GM12872 (cell line): Measurements from ENCODE around the gene NCAPG.

Source experiments
- TF ChIP-seq, protein P1 (sequence below): IDR thresholded peaks from 3 replicates; pipeline ENCODE4 v1.5.1; 2011; ENCODE audit warnings: low read depth, mild to moderate bottlenecking, low read length, moderate library complexity; ENCODE audit not compliant: insufficient read depth

NCAPG gene

DNA sequence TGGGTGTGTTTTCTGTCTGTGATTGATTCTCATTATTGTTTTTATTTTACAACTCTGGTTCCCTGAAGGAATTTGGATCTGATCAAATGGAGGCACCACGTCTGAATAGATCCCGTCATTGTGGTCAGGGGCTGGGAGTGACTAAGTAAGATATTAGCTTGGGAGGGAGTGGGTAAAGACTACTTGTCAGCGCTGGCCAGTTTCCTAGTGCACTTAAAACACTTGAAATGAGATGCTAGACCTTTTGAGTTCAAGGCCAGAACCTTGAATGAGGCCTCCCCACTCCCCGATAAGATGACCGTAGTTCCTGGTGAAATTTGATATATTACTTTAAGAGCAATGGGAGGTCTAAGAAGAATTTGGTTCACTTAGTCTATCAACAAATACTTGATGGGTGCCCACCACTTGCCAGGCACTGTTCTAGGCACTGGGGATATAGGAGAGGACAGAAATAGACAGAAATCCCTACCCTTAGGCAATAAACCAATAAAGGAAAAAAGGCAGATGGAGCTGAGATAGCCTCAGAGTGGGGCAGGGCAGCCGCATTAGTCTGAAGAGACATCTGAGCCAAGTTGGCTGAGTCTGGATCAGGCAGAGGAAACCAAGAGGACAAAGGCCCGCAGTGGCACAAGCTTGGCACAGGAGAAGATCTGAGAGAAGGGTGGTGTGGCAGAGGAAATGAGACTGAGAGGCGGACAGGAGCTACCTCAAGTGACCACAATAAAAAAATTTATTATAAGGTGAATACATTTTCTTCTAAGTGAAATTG lies 41.2 kb upstream of the NCAPG start:
- TF ChIP-seq, protein P1, sequence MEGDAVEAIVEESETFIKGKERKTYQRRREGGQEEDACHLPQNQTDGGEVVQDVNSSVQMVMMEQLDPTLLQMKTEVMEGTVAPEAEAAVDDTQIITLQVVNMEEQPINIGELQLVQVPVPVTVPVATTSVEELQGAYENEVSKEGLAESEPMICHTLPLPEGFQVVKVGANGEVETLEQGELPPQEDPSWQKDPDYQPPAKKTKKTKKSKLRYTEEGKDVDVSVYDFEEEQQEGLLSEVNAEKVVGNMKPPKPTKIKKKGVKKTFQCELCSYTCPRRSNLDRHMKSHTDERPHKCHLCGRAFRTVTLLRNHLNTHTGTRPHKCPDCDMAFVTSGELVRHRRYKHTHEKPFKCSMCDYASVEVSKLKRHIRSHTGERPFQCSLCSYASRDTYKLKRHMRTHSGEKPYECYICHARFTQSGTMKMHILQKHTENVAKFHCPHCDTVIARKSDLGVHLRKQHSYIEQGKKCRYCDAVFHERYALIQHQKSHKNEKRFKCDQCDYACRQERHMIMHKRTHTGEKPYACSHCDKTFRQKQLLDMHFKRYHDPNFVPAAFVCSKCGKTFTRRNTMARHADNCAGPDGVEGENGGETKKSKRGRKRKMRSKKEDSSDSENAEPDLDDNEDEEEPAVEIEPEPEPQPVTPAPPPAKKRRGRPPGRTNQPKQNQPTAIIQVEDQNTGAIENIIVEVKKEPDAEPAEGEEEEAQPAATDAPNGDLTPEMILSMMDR = no peak

DNA sequence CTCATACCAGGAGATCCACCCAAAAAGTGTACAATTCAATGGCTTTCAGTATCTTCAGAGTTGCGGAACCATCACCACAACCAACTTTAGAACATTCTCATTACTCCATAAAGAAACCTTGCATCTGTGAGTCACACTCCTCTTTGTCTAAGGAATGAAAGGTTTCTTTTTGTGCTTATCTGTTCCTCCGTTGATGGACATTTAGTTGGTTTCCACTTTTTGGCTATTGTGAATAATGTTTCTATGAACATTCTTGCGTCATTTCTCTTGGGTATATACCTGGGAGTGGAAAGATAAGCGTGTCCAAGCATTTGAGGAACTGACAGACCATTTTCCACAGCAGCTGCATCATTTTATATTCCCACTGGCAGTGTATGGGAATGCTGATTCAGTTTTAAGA lies 39.9 kb upstream of the NCAPG start:
- TF ChIP-seq, protein P1 = no peak

DNA sequence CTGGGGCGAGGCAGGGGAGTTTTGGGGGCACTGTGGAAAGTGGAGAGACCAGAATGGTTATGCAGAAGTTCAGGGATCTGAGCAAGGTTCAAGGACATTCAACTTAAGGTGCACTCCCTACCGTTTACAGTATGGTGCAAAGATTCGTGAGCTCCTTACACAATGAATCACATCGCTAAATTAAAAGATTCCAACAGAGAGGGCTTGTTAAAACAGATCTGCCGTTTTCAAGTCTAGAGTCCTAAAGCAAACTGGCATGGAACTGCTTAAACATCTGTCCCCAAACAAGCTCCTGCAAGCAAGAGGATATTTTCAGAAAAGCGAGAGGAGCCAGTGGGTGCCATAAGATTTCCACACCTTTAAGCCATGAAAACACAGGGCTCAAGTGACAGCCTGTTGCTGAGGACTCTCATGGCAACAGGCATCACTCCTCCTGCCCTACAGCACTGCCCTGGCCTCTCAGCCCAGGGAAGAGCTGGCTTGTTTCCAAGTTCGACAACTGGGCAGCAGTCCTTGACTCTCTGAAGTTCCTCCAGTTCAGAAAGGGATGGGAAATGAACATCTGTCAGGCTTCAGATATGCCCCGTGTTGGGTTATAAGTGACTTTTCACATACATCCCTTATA lies 39.4 kb upstream of the NCAPG start:
- TF ChIP-seq, protein P1 = no peak

DNA sequence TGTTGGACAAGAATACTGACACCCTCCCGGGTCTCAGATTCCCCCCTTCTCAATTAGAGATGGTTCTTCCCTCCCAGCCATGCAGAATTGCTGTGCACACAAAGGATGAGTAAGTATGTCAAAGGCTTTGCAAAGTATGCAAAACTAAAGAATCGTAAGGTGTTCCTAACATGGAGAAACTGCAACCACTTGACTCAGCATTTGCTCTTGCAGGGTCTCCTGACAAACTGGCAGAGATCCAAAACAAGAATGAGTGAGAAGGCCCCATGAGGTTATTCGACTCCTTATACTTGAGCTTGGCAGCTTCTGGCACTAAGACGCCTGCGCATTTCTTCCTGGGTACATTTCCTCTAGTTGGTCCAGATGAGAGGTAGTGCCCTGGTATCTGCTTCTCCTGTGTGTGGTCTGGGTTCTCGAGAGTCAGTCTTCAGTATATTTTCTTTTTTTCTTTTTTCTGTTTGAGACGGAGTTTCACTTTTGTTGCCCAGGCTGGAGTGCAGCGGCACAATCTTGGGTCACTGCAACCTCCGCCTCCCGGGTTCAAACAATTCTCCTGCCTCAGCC lies 37.6 kb upstream of the NCAPG start:
- TF ChIP-seq, protein P1 = no peak

DNA sequence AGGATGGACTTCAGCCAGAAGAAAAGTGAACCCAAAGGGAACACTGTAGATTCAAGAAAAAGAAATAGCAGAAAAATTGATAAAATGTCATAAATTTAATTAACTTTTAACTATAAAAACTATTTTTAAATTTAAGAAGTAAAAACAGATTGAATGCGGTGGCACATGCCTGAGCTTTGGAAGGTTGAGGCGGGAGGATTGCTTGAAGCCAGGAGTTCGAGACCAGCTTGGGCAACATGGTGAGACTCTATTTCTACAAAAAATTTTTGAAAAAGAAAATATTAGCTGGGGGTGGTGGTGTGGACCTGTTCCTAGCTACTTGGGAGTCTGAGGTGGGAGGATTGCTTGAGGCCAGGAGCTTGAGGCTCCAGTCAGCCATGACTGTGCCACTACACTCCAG lies 32.3 kb upstream of the NCAPG start:
- TF ChIP-seq, protein P1 = no peak

DNA sequence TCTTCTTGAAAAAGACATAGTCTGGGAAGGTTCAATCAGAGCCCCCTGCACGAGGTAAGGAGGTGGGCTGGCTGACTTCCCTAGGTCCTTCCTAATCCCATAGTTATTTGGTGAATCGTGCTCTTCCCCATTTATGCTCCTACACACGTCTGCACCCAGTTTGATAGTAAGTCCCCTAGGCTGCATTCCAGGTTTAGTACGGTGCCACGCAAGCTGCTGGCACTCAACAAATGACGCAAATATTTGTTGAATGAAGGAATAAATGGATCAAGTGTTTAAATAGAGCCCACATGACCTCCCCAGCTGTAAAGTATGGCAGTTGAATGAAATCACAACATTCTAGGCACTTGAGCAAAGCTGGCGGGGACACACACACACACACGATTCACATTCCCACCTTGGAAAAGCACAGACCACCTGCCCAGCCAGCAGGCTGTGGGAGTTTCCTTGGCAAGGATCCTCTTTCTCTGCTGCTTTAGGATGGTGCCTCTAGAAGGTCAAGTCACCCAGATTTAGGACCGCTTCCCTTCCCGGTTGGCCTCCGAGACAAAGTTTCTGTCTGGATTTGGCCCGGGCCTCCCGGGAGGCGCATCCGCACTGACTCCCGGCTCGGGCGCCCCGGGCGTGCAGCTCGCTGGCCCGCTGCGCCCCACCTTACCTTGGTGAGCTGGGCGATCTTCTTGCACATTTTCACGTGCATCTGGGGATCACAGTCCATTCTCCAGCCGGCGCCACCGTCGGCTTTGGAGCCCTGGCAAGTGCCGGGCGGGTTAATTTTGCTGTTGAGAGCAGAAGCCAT lies 30.1 kb upstream of the NCAPG start:
- TF ChIP-seq, protein P1 = no peak
